ENCODE data around the gene GCAT.

Gene GCAT

GRCh38 chr22:37807410-37808293 lies at the start of gene GCAT:
Gene GCAT, plus strand, starts transcription at chr22:37807934. Its CDS starts 34 bp downstream, at chr22:37807968.
- peak; percentile 87 for DNase-seq (ENCODE audit: low read depth)

GRCh38 chr22:37758694-37759093 lies 49.0 kb upstream of the GCAT start:
- DNase-seq (ENCODE audit: low read depth) = no peak

GRCh38 chr22:37759281-37759680 lies 48.5 kb upstream of the GCAT start:
- no peak for DNase-seq (ENCODE audit: low read depth)

- DNase-seq (ENCODE audit: low read depth) = no peak
Observed at GRCh38 chr22:37760152-37760551, 47.6 kb upstream of the GCAT start.

- DNase-seq (ENCODE audit: low read depth) = no peak
Observed at GRCh38 chr22:37762389-37762836, 45.3 kb upstream of the GCAT start.

- no peak for DNase-seq (ENCODE audit: low read depth)
Observed at GRCh38 chr22:37763012-37763411, 44.7 kb upstream of the GCAT start.

- DNase-seq (ENCODE audit: low read depth) = no peak
Observed at GRCh38 chr22:37763652-37764051, 44.1 kb upstream of the GCAT start.

GRCh38 chr22:37764622-37765021 lies 43.1 kb upstream of the GCAT start:
- no peak for DNase-seq (ENCODE audit: low read depth)

GRCh38 chr22:37765498-37765897 lies 42.2 kb upstream of the GCAT start:
- DNase-seq (ENCODE audit: low read depth) = no peak

- no peak for DNase-seq (ENCODE audit: low read depth)
Observed at GRCh38 chr22:37765953-37766576, 41.7 kb upstream of the GCAT start.

- no peak for DNase-seq (ENCODE audit: low read depth)
Observed at GRCh38 chr22:37768273-37768672, 39.5 kb upstream of the GCAT start.

GRCh38 chr22:37769056-37769455 lies 38.7 kb upstream of the GCAT start:
- no peak for DNase-seq (ENCODE audit: low read depth)

- DNase-seq (ENCODE audit: low read depth) = no peak
Observed at GRCh38 chr22:37771081-37771480, 36.7 kb upstream of the GCAT start.

GRCh38 chr22:37771702-37772427 lies 35.9 kb upstream of the GCAT start:
- DNase-seq (ENCODE audit: low read depth) = no peak

GRCh38 chr22:37774728-37775127 lies 33.0 kb upstream of the GCAT start:
- no peak for DNase-seq (ENCODE audit: low read depth)

GRCh38 chr22:37775785-37776638 lies 31.7 kb upstream of the GCAT start:
- DNase-seq (ENCODE audit: low read depth) = no peak

- no peak for DNase-seq (ENCODE audit: low read depth)
Observed at GRCh38 chr22:37776639-37777005, 31.1 kb upstream of the GCAT start.

GRCh38 chr22:37777122-37777687 lies 30.5 kb upstream of the GCAT start:
- no peak for DNase-seq (ENCODE audit: low read depth)

- no peak for DNase-seq (ENCODE audit: low read depth)
Observed at GRCh38 chr22:37778370-37779009, 29.2 kb upstream of the GCAT start.

- DNase-seq (ENCODE audit: low read depth) = no peak
Observed at GRCh38 chr22:37781434-37782059, 26.2 kb upstream of the GCAT start.

All from CMK (cell line).